GM21381 (cell line): ENCODE data around the gene FNDC8.
A peak's percentile ranks its signal among the peaks of the same experiment; 100 is the strongest.
"Not testable (repeated sequence)": the region's sequence is repeated elsewhere in the genome, so short reads cannot be mapped to it uniquely, and the experiment has no call there.

Source experiments
- ATAC-seq: cut with Tn5 transposase; IDR thresholded peaks from one replicate; pipeline ENCODE4 v1.9.1; 2021; ENCODE audit warnings: mild to moderate bottlenecking, moderate library complexity; ENCODE audit not compliant: unreplicated experiment

Gene FNDC8

DNA sequence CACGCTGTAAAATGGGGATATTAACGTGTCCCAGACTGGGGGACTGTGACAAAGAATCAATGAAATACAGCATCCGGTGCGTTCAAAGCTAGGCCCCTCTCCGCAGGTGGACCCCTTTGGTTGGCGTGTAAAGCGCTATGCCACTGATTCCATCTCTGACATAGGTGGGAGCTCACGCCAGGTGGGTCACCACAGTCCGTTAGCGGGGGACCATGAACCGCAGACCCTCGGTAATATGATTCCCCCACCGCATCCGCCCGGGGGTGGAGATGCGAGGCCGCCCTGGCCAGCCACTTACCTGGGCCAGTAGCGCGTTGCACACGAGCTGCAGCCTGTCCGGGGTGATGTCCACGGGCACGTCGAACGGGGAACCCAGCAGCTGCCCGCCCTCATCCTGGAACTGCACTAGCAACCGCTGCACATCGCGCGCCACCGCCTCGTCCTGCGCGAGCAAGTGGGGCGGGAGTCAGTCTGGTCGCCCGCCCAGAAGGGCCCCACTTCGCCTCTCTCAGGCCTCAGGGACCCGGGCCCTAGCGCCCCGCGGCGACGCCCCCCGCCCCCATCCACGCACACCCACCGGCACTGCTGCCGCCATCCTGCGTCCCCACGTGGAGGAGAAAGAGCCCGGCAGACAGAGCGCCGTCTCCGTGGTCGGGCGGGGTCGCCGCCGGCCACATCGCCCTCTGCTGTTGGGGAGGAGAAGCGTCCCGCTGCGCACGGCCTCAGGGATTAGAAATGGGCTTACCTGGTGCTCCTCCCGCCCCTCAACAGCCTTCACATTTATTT is 20.5 kb downstream of the FNDC8 start, which contains the start of gene NLE1:
TSS of gene NLE1 (minus strand) at position 623 of the 786 bp plus-strand sequence. CDS start at position 595, 28 bp downstream.
- peak; percentile 88 for ATAC-seq

DNA sequence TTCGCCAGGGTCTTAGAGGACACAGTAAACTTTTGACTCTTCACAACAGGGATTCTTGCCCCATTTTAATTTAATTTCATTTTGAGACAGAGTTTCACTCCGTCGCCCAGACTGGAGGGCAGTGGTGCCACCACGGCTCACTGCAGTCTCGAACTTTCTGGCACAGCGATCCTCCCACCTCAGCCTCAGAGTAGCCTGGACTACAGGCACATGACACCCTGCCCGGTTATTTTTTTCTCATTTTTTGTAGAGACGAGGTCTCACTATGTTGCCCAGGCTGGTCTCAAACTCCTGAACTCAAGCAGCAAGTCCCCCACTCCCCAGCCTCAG is 21.0 kb downstream of the FNDC8 start:
- no peak for ATAC-seq

DNA sequence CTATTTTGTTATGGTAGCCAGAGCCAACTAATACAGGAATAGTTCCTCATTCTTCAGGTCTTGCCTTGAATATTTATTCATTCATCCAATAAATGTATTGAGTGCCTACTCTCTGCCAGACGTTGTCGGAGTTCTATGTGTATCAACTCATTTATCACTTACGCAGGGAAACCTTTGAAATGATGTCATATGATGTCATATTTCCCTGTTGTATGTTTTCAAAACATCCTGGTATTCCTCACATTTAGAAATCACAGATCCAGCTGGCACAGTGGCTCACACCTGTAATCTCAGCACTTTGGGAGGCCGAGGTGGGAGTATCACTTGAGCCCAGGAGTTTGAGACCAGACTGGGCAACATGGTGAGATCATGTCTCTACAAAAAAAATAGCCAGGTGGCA is 23.4 kb downstream of the FNDC8 start:
- ATAC-seq, result no peak

DNA sequence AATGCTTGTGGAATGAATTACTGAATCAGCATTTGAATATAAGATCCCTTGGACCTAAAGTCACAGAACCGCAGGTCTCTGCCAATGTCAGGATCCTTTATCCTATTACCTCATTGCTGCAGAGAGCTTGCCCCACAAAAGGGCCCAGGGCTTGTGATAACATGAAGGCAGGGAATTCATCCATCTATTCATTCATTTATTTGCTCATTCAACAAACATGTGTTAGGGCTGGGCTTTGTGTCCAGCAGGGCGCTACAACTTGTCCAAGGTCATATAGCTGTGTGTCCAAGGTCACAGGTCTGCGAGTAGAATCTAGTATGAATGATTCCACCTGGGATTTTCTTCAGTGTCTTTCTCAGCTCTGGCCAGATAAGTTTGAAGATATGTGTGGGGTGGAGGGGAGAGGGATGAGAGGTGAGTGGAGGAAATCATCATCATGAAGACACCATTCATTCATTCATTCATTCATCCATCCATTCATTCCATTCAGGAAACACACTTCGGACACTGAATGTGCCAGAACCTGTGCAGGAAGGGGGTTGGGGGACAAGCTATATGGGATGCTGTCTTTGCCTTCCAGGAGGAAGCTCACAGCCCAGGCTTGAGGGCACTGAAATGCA is 24.9 kb downstream of the FNDC8 start:
- no peak for ATAC-seq

DNA sequence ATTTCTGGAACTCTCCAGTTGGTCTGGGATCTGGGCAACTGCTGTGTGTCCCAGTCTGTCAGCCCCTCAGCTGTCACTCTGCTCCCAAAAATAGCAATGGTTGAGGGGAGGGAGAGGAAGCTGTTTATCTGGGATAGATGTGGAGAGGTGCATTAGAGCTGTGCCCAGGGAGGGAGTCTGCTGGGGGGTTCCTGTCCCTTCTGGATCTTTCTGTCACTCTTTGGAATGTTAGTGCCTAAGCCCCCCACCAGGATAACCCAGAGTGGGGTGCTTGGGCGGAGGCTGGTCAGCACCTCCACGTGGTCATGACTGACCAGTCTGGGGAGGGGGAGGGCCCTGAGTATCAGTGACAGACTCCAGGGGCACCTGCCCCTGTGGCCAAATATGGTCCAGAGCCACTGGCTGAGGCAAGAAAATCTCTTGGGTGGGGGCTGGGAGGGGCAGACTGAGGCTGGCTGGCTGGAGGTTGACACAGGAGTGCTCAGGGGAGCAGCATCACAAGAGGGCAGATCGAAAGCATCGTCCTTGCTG is 26.0 kb downstream of the FNDC8 start, which contains the start of gene UNC45B:
TSS of gene UNC45B (plus strand) at position 443 of the 531 bp plus-strand sequence. CDS start 447 bp downstream, outside the sequence.
- no peak for ATAC-seq

DNA sequence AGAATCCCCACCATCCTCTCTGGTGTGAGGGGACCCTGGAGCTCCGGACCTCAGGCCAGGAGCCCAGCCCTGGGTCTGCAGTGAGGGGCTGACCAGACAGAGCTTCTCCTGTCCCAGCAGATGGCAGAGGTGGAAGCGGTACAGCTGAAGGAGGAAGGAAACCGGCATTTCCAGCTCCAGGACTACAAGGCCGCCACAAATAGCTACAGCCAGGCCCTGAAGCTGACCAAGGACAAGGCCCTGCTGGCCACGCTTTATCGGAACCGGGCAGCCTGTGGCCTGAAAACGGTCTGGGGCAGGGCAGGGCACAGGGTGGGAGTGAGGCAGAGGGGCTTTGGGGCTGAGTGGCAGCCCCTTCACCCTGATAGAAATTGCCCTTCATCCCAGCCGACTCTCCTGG is 26.7 kb downstream of the FNDC8 start:
- no peak for ATAC-seq

DNA sequence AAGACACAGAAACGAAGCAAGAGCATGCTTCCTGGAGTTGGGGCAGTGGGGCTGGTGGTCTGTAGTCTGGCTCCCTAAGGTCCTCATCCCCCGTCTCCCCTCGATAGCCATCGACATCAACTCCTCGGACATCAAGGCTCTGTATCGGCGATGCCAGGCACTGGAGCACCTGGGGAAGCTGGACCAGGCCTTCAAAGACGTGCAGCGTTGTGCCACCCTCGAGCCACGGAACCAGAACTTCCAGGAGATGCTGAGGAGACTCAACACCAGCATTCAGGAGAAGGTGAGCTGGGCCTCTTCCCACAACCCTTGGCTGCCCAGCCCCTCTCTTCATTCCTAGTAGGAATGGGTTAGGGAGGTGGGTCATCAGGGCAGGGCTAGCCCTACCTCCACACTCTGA is 28.5 kb downstream of the FNDC8 start:
- ATAC-seq, result no peak

DNA sequence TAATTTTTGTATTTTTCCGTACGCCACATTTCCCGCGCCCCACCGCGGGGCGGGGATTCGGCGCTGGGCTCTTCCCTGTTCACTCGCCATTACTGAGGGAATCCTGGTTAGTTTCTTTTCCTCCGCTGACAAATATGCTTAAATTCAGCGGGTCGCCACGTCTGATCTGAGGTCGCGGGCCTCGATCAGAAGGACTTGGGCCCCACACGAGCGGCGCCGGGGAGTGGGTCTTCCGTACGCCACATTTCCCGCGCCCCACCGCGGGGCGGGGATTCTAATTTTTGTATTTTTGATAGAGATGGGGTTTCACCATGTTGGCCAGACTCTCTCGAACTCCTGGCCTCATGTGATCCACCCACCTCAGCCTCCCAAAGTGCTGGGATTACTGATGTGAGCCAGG is 29.7 kb downstream of the FNDC8 start:
- not testable (repeated sequence) for ATAC-seq

DNA sequence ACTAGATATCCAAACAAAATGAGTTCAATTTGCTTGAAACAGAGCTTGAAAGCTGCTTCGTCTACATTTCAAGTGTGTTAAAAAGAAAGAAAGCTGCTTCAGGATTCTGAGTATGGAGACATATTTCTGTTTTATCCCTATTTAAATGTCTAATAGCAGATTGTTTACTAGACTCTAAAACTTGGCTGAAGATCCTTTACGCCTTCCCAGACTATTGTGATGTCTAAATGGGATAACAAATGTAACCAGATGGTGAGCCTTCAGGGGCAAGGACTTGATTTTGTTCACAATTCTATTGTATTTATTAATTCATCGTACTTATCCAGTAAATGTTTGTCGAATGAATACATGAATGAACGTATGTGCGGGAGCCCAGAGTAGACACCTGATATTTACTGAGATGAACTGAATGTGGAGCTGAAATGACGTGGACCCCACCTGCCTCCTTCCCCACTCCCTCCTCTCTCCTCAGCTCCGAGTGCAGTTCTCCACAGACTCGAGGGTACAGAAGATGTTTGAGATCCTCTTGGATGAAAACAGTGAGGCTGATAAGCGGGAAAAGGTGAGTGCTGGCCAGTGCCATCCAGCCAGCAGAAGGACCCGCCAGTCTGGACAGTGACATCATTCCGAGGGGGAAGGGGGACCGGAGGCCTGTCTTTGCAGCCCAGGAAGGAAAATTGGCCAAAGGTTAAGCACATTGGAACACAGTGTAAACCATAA is 31.2 kb downstream of the FNDC8 start:
- ATAC-seq, result no peak

DNA sequence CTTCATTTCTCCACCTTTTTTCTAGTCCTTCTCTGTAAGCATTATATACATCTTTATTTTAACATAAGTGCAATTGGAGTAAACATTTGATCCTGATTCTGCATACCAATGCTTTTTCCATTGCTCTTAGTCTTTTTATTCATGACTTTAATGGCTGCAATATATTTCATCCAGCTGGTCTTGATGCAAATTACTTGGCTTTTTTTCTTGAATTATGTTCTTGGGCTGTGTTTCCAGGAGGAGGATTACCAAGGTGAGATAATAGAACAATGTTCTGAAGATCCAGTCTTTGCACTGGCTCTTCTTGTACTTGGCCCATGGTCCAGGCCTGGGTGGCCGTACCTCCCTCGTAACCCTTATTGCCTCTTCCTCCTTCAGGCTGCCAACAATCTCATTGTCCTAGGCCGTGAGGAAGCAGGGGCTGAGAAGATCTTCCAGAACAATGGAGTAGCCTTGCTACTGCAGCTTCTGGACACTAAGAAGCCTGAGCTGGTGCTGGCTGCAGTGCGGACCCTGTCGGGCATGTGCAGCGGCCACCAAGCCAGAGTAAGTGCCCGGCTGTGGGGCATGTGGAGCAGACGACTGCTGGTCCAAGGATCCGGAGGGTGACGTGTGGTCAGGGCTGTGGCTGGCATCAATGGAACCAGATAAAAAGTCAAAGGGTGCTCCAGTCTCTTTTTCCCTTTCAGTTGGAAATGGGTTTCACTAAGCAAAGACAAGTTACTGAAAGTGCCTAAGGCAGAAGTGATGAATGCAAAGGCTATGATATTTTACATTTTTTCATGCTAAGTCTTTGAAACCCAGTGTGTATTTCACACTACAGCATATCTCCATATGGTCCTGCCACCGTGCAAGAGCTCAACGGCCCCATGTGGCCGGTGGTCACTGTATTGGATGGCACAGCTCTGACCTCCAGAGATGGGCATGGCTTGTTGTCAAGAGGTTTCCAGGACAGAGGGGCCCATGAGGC is 33.1 kb downstream of the FNDC8 start:
- no peak for ATAC-seq

DNA sequence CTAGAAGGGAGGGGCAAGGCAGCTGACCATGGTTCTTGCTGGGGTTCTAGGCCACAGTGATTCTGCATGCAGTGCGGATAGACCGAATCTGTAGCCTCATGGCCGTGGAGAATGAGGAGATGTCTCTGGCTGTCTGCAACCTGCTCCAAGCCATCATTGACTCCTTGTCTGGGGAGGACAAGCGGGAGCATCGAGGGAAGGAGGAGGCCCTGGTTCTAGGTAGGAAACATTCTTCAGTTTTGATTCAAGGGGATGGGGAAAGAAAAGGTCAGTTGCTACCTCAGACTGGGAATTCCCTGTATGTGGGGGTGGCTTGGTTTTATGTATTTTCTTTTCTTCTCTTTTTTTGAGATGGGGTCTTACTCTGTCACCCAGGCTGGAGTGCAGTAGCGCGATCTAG is 33.8 kb downstream of the FNDC8 start:
- ATAC-seq, result no peak

DNA sequence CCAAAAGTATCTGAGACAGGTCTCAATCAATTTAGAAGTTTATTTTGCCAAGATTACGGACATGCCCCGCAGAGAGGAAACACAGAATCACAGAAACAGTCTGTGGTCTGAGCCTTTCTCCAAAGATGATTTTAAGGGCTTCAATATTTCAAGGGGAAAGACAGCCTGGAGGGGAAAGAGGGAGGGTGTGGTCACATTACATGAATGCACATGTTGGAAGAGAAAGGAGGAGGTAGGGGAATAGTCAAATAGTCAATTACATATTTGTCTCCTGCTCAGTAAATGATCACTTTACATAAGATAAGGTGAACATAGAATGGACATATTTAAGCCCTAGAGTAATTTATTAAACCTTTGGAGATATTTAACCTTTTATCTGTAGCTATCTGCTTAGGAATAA is 38.5 kb downstream of the FNDC8 start:
- no peak for ATAC-seq

DNA sequence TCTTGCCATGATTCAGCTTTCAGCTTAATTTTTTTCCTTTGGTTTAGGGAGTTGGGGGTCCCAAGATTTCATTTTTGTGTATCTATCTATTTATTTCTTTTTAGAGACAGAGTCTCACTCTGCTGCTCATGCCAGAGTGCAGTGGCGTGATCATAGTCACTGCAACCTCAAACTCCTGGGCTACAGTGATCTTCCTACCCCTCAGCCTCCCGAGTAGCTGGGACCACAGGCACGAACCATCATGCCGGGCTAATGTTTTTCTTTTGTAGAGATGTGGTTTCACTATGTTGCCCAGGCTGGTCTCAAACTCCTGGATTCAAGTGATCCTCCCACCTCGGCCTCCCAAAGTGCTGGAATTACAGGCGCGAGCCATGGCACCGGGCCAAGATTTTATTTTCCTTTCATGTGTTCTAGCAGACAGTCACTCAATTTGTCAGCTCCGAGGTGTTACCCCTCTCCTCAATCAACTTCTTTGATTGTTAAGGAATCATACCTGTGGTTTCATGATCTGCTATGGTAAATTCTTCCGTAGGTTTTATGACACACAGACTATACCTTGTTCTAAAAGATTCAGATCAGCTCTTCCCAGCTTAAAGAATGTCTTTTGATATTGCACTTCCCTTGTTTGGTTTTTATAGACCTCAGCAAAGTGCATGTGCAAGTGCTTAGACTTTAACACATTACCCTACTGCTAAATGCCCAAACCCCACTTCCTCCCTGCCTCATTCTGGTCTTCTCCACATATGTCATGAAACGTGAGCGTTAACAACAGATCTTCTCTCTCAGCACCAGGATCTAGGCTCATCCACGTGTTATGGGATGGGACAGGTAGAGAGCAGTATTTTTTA is 39.2 kb downstream of the FNDC8 start:
- no peak for ATAC-seq

DNA sequence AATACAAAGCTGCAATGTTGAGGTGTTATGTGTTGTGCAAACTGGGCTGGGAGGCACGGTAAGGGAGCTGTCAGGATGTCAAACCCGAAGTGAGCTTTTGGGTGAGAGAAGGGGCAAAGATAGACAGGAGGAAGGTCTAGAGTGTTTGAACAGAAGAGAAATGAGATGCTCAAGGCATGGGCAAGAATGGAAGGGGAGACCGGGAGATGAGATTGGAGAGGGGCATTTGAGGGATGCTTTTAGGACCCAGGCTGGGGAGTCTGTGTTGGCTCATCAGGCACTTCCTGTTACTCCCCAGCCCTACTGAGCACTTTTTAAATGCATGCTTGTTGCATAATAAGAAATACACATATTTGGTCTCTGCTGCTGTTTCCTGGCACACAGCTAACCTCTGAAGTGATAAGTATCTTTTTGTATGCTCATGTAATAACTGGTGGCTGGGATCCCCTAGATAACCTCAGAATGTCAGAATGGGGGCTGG is 39.9 kb downstream of the FNDC8 start:
- no peak for ATAC-seq

DNA sequence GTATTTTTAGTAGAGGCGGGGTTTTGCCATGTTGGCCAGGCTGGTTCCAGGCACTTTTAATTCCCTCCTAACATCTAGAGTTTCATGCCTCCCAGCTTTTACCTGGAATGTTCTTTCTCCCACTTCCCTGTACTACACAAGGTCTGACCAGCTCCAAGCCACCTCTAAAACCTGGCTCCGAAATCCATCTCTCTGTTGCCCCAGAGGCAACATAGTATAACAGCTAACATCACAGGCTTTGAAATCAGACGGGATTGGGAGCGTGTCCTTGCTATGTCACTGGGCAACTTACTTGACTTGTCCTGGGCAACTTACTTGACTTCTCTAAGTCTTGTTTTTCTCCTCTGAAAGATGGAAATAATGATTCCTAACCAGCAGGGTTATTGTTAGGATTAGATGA is 41.3 kb downstream of the FNDC8 start:
- no peak for ATAC-seq

DNA sequence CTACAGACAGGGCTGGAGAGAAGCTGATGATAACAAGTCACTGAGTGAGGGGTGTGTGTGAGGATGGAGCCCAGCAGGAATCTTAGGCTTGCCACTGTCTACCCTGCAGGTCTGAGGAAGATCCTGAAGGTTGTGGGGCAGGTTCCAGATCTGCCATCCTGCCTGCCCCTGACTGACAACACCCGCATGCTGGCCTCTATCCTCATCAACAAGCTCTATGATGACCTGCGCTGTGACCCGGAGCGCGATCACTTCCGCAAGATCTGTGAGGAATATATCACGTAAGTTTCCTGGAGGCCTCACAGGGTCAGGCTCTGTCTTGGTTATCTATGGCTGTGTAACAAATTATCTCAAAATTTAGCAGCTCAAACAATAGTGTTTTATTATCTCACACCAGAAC is 42.5 kb downstream of the FNDC8 start:
- no peak for ATAC-seq

DNA sequence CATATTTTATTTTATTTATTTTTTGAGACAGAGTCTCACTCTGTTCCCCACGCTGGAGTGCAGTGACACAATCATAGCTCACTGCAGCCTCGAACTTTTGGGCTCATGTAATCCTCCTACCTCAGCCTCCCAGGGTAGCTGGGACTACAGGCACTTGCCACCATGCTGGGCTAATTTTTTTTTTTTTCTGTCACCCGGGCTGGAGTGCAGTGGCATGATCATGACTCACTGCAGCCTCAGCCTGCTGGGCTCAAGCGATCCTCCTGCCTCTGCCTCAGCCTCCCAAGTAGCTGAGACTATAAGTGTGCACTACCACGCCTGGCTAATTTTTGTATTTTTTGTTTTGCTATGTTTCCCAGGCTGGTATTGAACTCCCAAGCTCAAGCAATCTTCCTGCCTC is 43.3 kb downstream of the FNDC8 start:
- ATAC-seq, result no peak

DNA sequence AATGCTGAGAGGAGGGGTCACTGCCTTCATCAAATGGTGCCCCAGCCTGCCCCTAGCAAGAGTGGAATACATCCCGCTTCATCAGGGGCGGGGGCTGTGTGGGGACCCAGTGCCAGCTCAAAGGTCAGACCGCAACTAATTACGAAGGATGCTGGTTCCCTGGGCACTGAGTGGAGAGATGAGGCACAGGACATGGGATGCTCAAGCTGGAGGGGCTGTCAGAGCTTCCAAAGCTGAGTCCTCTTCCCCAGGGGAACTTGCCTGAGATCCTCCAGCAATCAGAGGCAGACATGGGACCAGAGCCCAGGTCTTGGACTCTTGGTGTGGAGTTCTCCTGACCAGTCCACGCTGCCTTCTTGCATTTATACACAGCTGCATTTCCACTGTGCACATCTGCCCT is 45.1 kb downstream of the FNDC8 start:
- no peak for ATAC-seq

DNA sequence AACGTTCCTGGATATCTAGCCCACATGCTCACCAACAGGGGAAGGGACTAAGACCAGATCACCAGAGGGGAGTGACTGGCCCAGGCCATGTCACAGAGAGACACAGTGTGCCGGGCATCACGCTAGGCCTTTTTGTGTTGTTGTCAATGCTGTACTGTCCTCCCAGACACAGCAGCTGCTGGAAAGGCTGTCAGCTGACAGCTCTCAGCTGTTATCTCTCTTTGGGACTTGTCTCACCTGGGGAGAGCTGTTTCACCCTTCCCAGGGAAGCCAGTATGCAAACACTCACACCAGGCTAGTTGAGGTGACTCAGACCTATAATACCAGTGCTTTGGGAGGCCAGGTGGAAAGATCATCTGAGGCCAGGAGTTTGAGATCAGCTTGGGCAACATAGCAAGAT is 45.6 kb downstream of the FNDC8 start:
- ATAC-seq, result no peak
